Testis (tissue), 3 donors: ENCODE measurements around the gene DHCR7. TPM values are rescaled to one million over a fixed set of nuclear protein-coding genes. Genes with fewer than 3 reads are reported as not detected.

Experiments
- DNase-seq: peaks from one replicate; pipeline ENCODE4 v3.0.0-alpha.2; 2019
- H3K27ac ChIP-seq, 2 donors: fragments of 200-600 bp; sonication (generic); one replicate each; pipeline ENCODE4 v1.5.1; 2019
- H3K27me3 ChIP-seq: fragments of 200-600 bp; sonication (generic); one replicate; pipeline ENCODE4 v1.5.1; 2019
- H3K36me3 ChIP-seq: fragments of 200-600 bp; sonication (generic); one replicate; pipeline ENCODE4 v1.5.1; 2017; ENCODE audit warnings: low read depth; ENCODE audit errors: missing control alignments
- H3K4me1 ChIP-seq: fragments of 200-600 bp; sonication (generic); one replicate; pipeline ENCODE4 v1.5.1; 2019
- H3K4me3 ChIP-seq, 2 donors: fragments of 200-600 bp; sonication (generic); one replicate each; pipeline ENCODE4 v1.5.1; 2017 to 2019
- H3K9me3 ChIP-seq: fragments of 200-600 bp; sonication (generic); one replicate; pipeline ENCODE4 v1.5.1; 2017
- CTCF ChIP-seq, 3 experiments: fragments of 450-650 bp in 2 of 3; fragments of 200-600 bp in 1 of 3; sonication (generic) in 1 of 3; IDR thresholded peaks; one replicate each; pipeline ENCODE4 v1.5.1; 2016 to 2019; ENCODE audit warnings: antibody characterized with exemption in 3 of 3, mild to moderate bottlenecking in 2 of 3, moderate library complexity in 1 of 3
- POLR2A ChIP-seq: fragments of 450-650 bp; IDR thresholded peaks from one replicate; pipeline ENCODE4 v1.6.1; 2017; ENCODE audit warnings: antibody characterized with exemption, mild to moderate bottlenecking, moderate library complexity
- WGBS, 2 donors: methylation state at CpG; one replicate each; pipeline ENCODE4 v1.1.5; 2018; 5-methylcytosine and 5-hydroxymethylcytosine counted together
- intact Hi-C: fragments of 100-400 bp; cut with DNase I; formaldehyde crosslinking; loops from one replicate; pipeline ENCODE4 v1.15.1; 2023; ENCODE audit warnings: low total_unique reads
- polyA plus RNA-seq: library from polyadenylated mRNA; stranded (reverse); fragments of 350-450 nt; fragmentation: Illumina TruSeq; extraction: RNeasy Lipid Tissue Mini Kit (QIAGEN cat#74804); gene quantifications from one replicate; pipeline ENCODE4 v1.2.3, GENCODE V29; 2014; ENCODE audit warnings: low read depth, low replicate concordance; ENCODE audit not compliant: insufficient read depth
- total RNA-seq, 2 donors: library from RNA; depleted of rRNA; stranded (reverse); fragments of >200 nt; gene quantifications; one replicate each; pipeline ENCODE4 v1.2.3, GENCODE V29; 2016

The DHCR7 gene
- total and polyA plus RNA-seq, 3 donors from 2014 or later: 54.2 to 101 (median 65.3) TPM

DNA sequence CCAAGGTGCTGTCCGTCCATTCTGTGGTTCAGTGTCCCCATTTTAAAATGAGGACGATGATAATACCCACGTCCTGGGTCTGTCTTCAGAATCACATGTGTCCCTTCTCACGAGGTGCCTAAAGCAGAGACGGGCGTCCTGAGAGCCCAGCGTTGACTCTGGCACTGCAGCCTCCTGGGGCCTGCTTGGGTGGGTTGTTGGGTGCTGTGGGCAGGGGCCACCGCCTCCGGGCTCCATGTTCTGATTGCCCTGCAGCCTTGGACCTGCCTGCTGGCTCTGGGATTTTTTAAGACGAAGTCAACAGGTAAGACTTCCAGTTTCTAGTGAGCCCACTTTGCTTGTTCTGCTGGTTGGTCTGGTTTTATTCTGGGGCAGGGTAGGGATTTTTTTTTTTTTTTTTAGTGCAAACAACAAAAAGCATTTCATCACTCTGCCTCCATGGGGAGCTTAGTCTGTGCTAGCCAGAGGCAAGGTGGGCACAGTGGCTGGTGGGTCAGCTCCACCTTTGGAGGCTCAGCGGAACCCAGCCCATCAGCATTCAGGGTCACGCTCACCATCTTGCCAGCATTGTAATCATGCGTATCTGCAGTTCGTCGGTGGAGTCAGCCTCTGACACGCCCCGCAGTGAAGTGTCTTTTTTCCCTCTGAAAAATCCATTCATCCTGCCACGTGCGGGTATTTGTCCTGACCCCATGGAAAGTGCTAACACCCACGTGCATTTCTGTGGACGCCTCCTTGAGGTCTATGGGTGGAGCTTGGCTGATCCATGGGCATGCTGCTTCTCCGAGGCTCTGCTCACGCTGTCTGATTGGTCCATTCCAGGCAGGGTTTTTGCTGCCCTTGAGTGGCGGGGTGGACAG, 33.1 kb upstream of the DHCR7 start:
- H3K4me3 ChIP-seq: no peak overlapping the region
- intact Hi-C loops: no loop called here
- H3K27me3 ChIP-seq: no peaks in the 10 kb centered on the region
- no peaks in the 10 kb centered on the region for H3K36me3 ChIP-seq
- no peaks in the 10 kb centered on the region for H3K4me1 ChIP-seq
- no peak for TF ChIP-seq CTCF (IDR thresholded peaks at IDR 0.05)
- no peak for TF ChIP-seq POLR2A
- H3K27ac ChIP-seq: no peak overlapping the region
- 91 to 92% methylated on average over 18 to 23 of the region's 24 CpGs for WGBS, 2 donors
- no peaks in the 10 kb centered on the region for H3K9me3 ChIP-seq
- DNase-seq: no peak

GRCh38 chr11:71478528-71478840, 30.3 kb upstream of the DHCR7 start:
- H3K9me3 ChIP-seq: no peaks in the 10 kb centered on the region
- no peak overlapping the region for H3K4me3 ChIP-seq
- no peak overlapping the region for H3K27ac ChIP-seq
- TF ChIP-seq POLR2A: no peak
- no peak for TF ChIP-seq CTCF (IDR thresholded peaks at IDR 0.05)
- intact Hi-C loops: no loop called here
- H3K36me3 ChIP-seq: no peaks in the 10 kb centered on the region
- WGBS, 2 donors: 93 to 96% methylated on average over 11 of the region's 11 CpGs
- DNase-seq: no peak
- H3K27me3 ChIP-seq: no peaks in the 10 kb centered on the region
- H3K4me1 ChIP-seq: no peaks in the 10 kb centered on the region

- no peaks in the 10 kb centered on the region for H3K9me3 ChIP-seq
- no peak overlapping the region for H3K4me3 ChIP-seq
- H3K27me3 ChIP-seq: no peaks in the 10 kb centered on the region
- no peak overlapping the region for H3K27ac ChIP-seq
- 83 to 87% methylated on average over 24 to 25 of the region's 25 CpGs for WGBS, 2 donors
- no peaks in the 10 kb centered on the region for H3K4me1 ChIP-seq
- intact Hi-C loops: no loop called here
- DNase-seq: no peak
- no peak for TF ChIP-seq POLR2A
- no peak for TF ChIP-seq CTCF (IDR thresholded peaks at IDR 0.05)
- H3K36me3 ChIP-seq: no peaks in the 10 kb centered on the region
These were observed 29.7 kb upstream of the DHCR7 start for GRCh38 chr11:71477641-71478527.

GRCh38 chr11:71476926-71477640, 28.9 kb upstream of the DHCR7 start:
- H3K9me3 ChIP-seq: no peaks in the 10 kb centered on the region
- no peak overlapping the region for H3K4me3 ChIP-seq
- H3K36me3 ChIP-seq: no peaks in the 10 kb centered on the region
- H3K27ac ChIP-seq: no peak overlapping the region
- no peak for DNase-seq
- H3K4me1 ChIP-seq: no peaks in the 10 kb centered on the region
- 88 to 92% methylated on average over 27 to 34 of the region's 34 CpGs for whole genome bisulfite sequencing, 2 donors
- no peaks in the 10 kb centered on the region for H3K27me3 ChIP-seq
- intact Hi-C loops: no loop called here
- no peak for TF ChIP-seq CTCF (IDR thresholded peaks at IDR 0.05)
- no peak for TF ChIP-seq POLR2A
